GM12872 (cell line): ENCODE results near the gene OFD1.

Experiments
- CTCF ChIP-seq: IDR thresholded peaks from 3 replicates; pipeline ENCODE4 v1.5.1; 2011; ENCODE audit warnings: low read depth, mild to moderate bottlenecking, low read length, moderate library complexity; ENCODE audit not compliant: insufficient read depth

The OFD1 gene

GRCh38 chrX:13770013-13770535, 35.5 kb downstream of the OFD1 start:
- no peak for TF ChIP-seq CTCF

GRCh38 chrX:13774696-13775095, 40.1 kb downstream of the OFD1 start:
- TF ChIP-seq CTCF: no peak

GRCh38 chrX:13775837-13776236, 41.3 kb downstream of the OFD1 start:
- TF ChIP-seq CTCF: no peak

- TF ChIP-seq CTCF: no peak
Measured at GRCh38 chrX:13776387-13776786, 41.8 kb downstream of the OFD1 start.

- TF ChIP-seq CTCF: no peak
Measured at GRCh38 chrX:13778916-13779315, 44.4 kb downstream of the OFD1 start.

GRCh38 chrX:13780868-13781427, 46.4 kb downstream of the OFD1 start:
- TF ChIP-seq CTCF: no peak

GRCh38 chrX:13786048-13786447, 51.5 kb downstream of the OFD1 start:
- TF ChIP-seq CTCF: no peak
